ENCODE results near the gene GNA12. TPM values are rescaled to one million over a fixed set of nuclear protein-coding genes. Genes with fewer than 3 reads are reported as not detected.

GNA12 gene
- total RNA-seq (10 to 100 TPM; 53.0 to 56.6 TPM), polyA plus RNA-seq (10 to 100 TPM; 21.4 to 31.6 TPM)
- long read RNA-seq, donor 1, full-length matches to known transcripts = 1 of 47 reads
- long read RNA-seq, donor 1, partial matches to known transcripts = 0 of 47 reads
- long read RNA-seq, donor 1, other reads (novel, unspliced or antisense) = 46 of 47 reads
- long read RNA-seq, donor 2, full-length matches to known transcripts = 45 of 79 reads
- long read RNA-seq, donor 2, partial matches to known transcripts = 0 of 79 reads
- long read RNA-seq, donor 2, other reads (novel, unspliced or antisense) = 34 of 79 reads

DNA sequence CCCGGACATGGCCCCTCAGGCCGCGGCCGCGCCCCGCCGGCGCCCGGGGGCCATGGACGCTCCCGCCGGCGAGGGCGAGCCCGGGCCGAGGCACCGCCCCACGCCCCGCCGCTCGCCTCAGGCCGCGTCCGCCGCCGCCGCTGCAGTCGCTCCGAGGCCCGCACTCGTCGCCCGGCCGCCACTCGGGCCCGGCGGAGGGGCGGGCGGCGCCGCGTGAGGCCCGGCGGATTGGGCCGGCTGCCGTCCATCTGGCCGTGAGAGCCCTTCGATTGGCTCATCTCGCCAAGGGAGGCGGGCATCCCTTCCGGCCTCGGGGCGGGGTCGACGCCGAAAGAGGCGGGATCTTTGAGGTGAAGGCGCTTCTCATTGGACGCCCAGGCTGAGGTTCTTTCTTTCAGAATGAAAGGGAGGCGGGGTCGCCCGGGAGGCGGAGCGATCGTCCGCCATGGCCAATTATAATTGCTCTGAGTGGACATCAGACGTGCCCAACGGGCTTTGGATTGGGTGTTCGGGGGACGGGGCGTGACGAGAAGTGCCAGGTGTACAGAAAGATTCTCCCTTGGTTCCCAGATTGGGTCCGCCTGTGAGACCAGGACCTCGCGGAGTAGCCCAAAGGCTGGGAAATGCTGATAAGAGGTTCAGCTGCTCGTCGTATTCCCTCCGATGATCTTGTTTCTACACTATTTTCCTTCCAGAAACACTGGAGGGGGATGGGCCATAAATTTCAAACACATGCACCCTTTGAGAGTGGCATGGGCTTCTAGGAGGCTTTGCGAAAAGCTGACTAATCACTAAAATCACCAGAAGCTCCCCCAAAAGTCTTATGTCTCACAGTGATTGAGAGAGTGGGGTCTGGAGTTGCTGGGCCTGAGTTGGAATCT lies at the start of gene GNA12:
Gene GNA12 (minus strand): TSS at position 156 of the 881 bp plus-strand sequence. CDS start 147 bp downstream, at position 9.
- peak; percentile 98 to 99 for DNase-seq
- no peaks in the 10 kb centered on the region for H3K27me3 ChIP-seq (ENCODE audit: control insufficient read depth in 1 of 2, insufficient read depth in 2 of 2, low read length in 1 of 2)
- intact Hi-C loops (cut with DNase I) = loop anchor here in 1 of 2 donors (1.0 to 10.0 kb wide), 3 partner anchors 19 to 290 kb away; partner anchors contain the start of genes BRAT1 and IQCE
- no peaks in the 10 kb centered on the region for H3K36me3 ChIP-seq (ENCODE audit: control insufficient read depth in 1 of 2, insufficient read depth in 2 of 2, low read length in 1 of 2)
- WGBS, 2 donors = 1 to 2% methylated on average over 57 to 79 of the region's 79 CpGs
- H3K9me3 ChIP-seq (ENCODE audit: control insufficient read depth, low read length) = no peaks in the 10 kb centered on the region
- H3K4me3 ChIP-seq (ENCODE audit: low read length in 2 of 2) = peak within 1 kb of the TSS; percentile 72 to 87
- peaks cover 0 to 1% of the 10 kb centered on the region in 2 donors for H3K4me1 ChIP-seq (ENCODE audit: control insufficient read depth in 1 of 2, insufficient read depth in 2 of 2, low read length in 2 of 2)
- peak; percentile 99 for ATAC-seq (ENCODE audit: low FRiP score)
- no peak within 1 kb of the TSS for H3K27ac ChIP-seq (ENCODE audit: low read depth in 1 of 2, low read length in 2 of 2)

GRCh38 chr7:2893411-2893861 lies 49.3 kb upstream of the GNA12 start:
- ATAC-seq (ENCODE audit: low FRiP score) = no peak
- no peak for DNase-seq
- no peaks in the 10 kb centered on the region for H3K9me3 ChIP-seq (ENCODE audit: control insufficient read depth, low read length)
- H3K27me3 ChIP-seq (ENCODE audit: control insufficient read depth in 1 of 2, insufficient read depth in 2 of 2, low read length in 1 of 2) = no peaks in the 10 kb centered on the region
- 46 to 47% methylated on average over 9 of the region's 9 CpGs for WGBS, 2 donors
- no peak overlapping the region for H3K4me3 ChIP-seq (ENCODE audit: low read length in 2 of 2)
- H3K4me1 ChIP-seq (ENCODE audit: control insufficient read depth in 1 of 2, insufficient read depth in 2 of 2, low read length in 2 of 2) = peaks cover 0 to 3% of the 10 kb centered on the region in 2 donors
- intact Hi-C loops (cut with DNase I) = no loop called here
- H3K27ac ChIP-seq (ENCODE audit: low read depth in 1 of 2, low read length in 2 of 2) = no peak overlapping the region
- no peaks in the 10 kb centered on the region for H3K36me3 ChIP-seq (ENCODE audit: control insufficient read depth in 1 of 2, insufficient read depth in 2 of 2, low read length in 1 of 2)

GRCh38 chr7:2892549-2892948 lies 48.4 kb upstream of the GNA12 start:
- WGBS, 2 donors = 1 to 7% methylated on average over 8 of the region's 8 CpGs
- Histone ChIP-seq H3K27me3 (ENCODE audit: control insufficient read depth in 1 of 2, insufficient read depth in 2 of 2, low read length in 1 of 2) (no peaks in the 10 kb centered on the region), H3K4me3 (ENCODE audit: low read length in 2 of 2) (no peak overlapping the region), H3K9me3 (ENCODE audit: control insufficient read depth, low read length) (no peaks in the 10 kb centered on the region), H3K36me3 (ENCODE audit: control insufficient read depth in 1 of 2, insufficient read depth in 2 of 2, low read length in 1 of 2) (no peaks in the 10 kb centered on the region), H3K27ac (ENCODE audit: low read depth in 1 of 2, low read length in 2 of 2) (no peak overlapping the region), H3K4me1 (ENCODE audit: control insufficient read depth in 1 of 2, insufficient read depth in 2 of 2, low read length in 2 of 2) (peaks cover 0 to 3% of the 10 kb centered on the region in 2 donors)
- ATAC-seq (ENCODE audit: low FRiP score) = no peak
- no peak for DNase-seq
- intact Hi-C loops (cut with DNase I) = no loop called here

DNA sequence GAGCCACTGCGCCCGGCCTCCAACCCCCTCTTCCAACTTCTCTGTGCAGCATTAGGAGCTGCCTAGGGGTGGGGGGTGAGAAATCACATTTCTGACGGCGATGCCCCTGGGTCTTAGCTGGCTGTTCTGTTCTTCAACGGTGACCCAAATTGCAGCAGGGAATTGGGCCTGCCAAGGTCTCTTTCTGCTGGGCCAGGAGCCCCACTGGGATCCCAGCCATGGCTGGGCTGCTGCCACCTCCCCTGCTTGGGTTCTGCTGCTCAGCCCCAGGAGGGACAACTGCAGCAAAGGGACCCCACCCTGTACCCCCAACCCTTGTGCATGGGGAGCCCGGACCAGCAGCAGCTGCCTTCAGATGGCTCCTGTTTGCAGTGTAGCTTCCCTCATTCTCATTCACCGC lies 43.7 kb upstream of the GNA12 start:
- Histone ChIP-seq H3K27me3 (ENCODE audit: control insufficient read depth in 1 of 2, insufficient read depth in 2 of 2, low read length in 1 of 2) (no peaks in the 10 kb centered on the region), H3K4me1 (ENCODE audit: control insufficient read depth in 1 of 2, insufficient read depth in 2 of 2, low read length in 2 of 2) (peaks cover 0 to under 1% of the 10 kb centered on the region in 2 donors), H3K36me3 (ENCODE audit: control insufficient read depth in 1 of 2, insufficient read depth in 2 of 2, low read length in 1 of 2) (no peaks in the 10 kb centered on the region), H3K9me3 (ENCODE audit: control insufficient read depth, low read length) (no peaks in the 10 kb centered on the region), H3K4me3 (ENCODE audit: low read length in 2 of 2) (no peak overlapping the region), H3K27ac (ENCODE audit: low read depth in 1 of 2, low read length in 2 of 2) (no peak overlapping the region)
- WGBS, 2 donors = 35 to 48% methylated on average over 7 of the region's 7 CpGs
- ATAC-seq (ENCODE audit: low FRiP score) (no peak), DNase-seq (no peak)
- intact Hi-C loops (cut with DNase I) = loop anchor here (2.0 to 5.0 kb wide), 2 partner anchors 269 to 413 kb away; partner anchors contain the start of gene SDK1 (in 1 of the 2)

DNA sequence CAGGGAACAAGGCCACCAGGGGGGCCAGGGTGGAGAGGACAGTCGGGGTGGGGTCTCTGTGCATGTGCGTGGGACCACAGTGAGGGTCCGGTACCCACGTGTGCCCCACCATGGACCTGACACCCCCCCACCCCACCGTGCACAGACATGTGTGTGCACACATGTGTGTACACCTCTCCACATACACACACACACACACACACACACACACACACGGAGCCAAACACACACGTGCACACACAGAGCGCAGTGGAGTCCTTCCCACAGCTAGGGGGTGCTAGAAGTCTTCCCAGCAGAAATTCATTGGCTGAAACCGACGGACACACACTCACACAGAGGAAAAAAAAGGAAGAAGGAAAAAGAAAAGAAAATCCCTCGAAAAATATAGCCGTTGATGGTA lies 42.8 kb upstream of the GNA12 start:
- Histone ChIP-seq H3K27ac (ENCODE audit: low read depth in 1 of 2, low read length in 2 of 2) (no peak overlapping the region), H3K27me3 (ENCODE audit: control insufficient read depth in 1 of 2, insufficient read depth in 2 of 2, low read length in 1 of 2) (no peaks in the 10 kb centered on the region), H3K4me3 (ENCODE audit: low read length in 2 of 2) (no peak overlapping the region), H3K36me3 (ENCODE audit: control insufficient read depth in 1 of 2, insufficient read depth in 2 of 2, low read length in 1 of 2) (no peaks in the 10 kb centered on the region), H3K9me3 (ENCODE audit: control insufficient read depth, low read length) (no peaks in the 10 kb centered on the region), H3K4me1 (ENCODE audit: control insufficient read depth in 1 of 2, insufficient read depth in 2 of 2, low read length in 2 of 2) (no peaks in the 10 kb centered on the region)
- intact Hi-C loops (cut with DNase I) = loop anchor here in 1 of 2 donors (5.0 kb wide), 1 partner anchor 270 kb away; no protein-coding TSS in a partner anchor
- WGBS, 2 donors = 21 to 24% methylated on average over 12 of the region's 12 CpGs
- no peak for DNase-seq
- no peak for ATAC-seq (ENCODE audit: low FRiP score)

DNA sequence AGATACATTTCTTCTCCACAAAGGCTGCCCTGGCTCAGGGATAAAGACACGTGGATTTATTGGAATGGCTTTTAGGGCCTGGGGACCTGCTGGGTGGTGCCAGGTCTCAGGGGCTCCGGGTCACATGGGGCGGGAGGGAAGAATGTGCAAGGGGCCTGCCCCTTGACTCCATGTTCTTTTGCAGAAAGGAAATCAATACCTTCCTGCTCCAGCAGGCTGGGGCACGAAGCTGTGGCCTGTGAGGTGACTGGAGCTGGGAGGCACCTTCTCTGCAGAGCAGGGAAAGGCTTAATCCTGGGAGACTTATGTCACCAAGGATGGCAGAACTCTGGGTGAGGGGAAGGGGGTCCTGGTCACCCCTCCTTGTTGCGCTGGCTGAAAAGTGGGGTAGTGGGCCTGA lies 42.3 kb upstream of the GNA12 start:
- Histone ChIP-seq H3K4me1 (ENCODE audit: control insufficient read depth in 1 of 2, insufficient read depth in 2 of 2, low read length in 2 of 2) (no peaks in the 10 kb centered on the region), H3K27me3 (ENCODE audit: control insufficient read depth in 1 of 2, insufficient read depth in 2 of 2, low read length in 1 of 2) (no peaks in the 10 kb centered on the region), H3K9me3 (ENCODE audit: control insufficient read depth, low read length) (no peaks in the 10 kb centered on the region), H3K27ac (ENCODE audit: low read depth in 1 of 2, low read length in 2 of 2) (no peak overlapping the region), H3K4me3 (ENCODE audit: low read length in 2 of 2) (no peak overlapping the region), H3K36me3 (ENCODE audit: control insufficient read depth in 1 of 2, insufficient read depth in 2 of 2, low read length in 1 of 2) (no peaks in the 10 kb centered on the region)
- no peak for DNase-seq
- ATAC-seq (ENCODE audit: low FRiP score) = no peak
- 67 to 84% methylated on average over 5 of the region's 5 CpGs for WGBS, 2 donors
- intact Hi-C loops (cut with DNase I) = loop anchor here in 1 of 2 donors (5.0 kb wide), 1 partner anchor 271 kb away; no protein-coding TSS in a partner anchor

GRCh38 chr7:2884161-2884560 lies 40.1 kb upstream of the GNA12 start:
- H3K4me3 ChIP-seq (ENCODE audit: low read length in 2 of 2) = no peak overlapping the region
- intact Hi-C loops (cut with DNase I) = loop anchor here in 1 of 2 donors (5.0 kb wide), 1 partner anchor 273 kb away; no protein-coding TSS in a partner anchor
- H3K27me3 ChIP-seq (ENCODE audit: control insufficient read depth in 1 of 2, insufficient read depth in 2 of 2, low read length in 1 of 2) = no peaks in the 10 kb centered on the region
- H3K4me1 ChIP-seq (ENCODE audit: control insufficient read depth in 1 of 2, insufficient read depth in 2 of 2, low read length in 2 of 2) = no peaks in the 10 kb centered on the region
- no peaks in the 10 kb centered on the region for H3K36me3 ChIP-seq (ENCODE audit: control insufficient read depth in 1 of 2, insufficient read depth in 2 of 2, low read length in 1 of 2)
- DNase-seq (no peak), ATAC-seq (ENCODE audit: low FRiP score) (no peak)
- H3K9me3 ChIP-seq (ENCODE audit: control insufficient read depth, low read length) = no peaks in the 10 kb centered on the region
- WGBS, 2 donors = 39 to 44% methylated on average over 9 of the region's 9 CpGs
- no peak overlapping the region for H3K27ac ChIP-seq (ENCODE audit: low read depth in 1 of 2, low read length in 2 of 2)

GRCh38 chr7:2883101-2883500 lies 39.0 kb upstream of the GNA12 start:
- intact Hi-C loops (cut with DNase I) = loop anchor here in 1 of 2 donors (5.0 kb wide), 1 partner anchor 274 kb away; no protein-coding TSS in a partner anchor

More at GRCh38 chr7:2883101-2883500, 39.0 kb upstream of the GNA12 start:
- DNase-seq = no peak
- Histone ChIP-seq H3K27me3 (ENCODE audit: control insufficient read depth in 1 of 2, insufficient read depth in 2 of 2, low read length in 1 of 2) (no peaks in the 10 kb centered on the region), H3K36me3 (ENCODE audit: control insufficient read depth in 1 of 2, insufficient read depth in 2 of 2, low read length in 1 of 2) (no peaks in the 10 kb centered on the region), H3K4me3 (ENCODE audit: low read length in 2 of 2) (no peak overlapping the region), H3K9me3 (ENCODE audit: control insufficient read depth, low read length) (no peaks in the 10 kb centered on the region), H3K27ac (ENCODE audit: low read depth in 1 of 2, low read length in 2 of 2) (no peak overlapping the region), H3K4me1 (ENCODE audit: control insufficient read depth in 1 of 2, insufficient read depth in 2 of 2, low read length in 2 of 2) (no peaks in the 10 kb centered on the region)
- WGBS, 2 donors = 93 to 97% methylated on average over 15 to 17 of the region's 17 CpGs
- ATAC-seq (ENCODE audit: low FRiP score) = no peak
